Activated T-helper 2 cell treated with anti-CD3 and anti-CD28 coated beads, Interferon-gamma antibody, Interleukin-2, Interleukin-4, amounts not matched to agents 10 μg/mL and 5 μg/mL and 100 μg/mL, durations not matched to agents 14 hours and 24 hours and 36 hours (primary cell): ENCODE results near the gene ARFGAP2. TPM values are rescaled to one million over a fixed set of nuclear protein-coding genes. Genes with fewer than 3 reads are reported as not detected.
A peak's percentile ranks its signal among the peaks of the same experiment; 100 is the strongest.

ENCODE experiments used
- DNase-seq: peaks from one replicate; pipeline ENCODE4 v3.0.0; 2021; ENCODE audit warnings: low spot score
- H3K27ac Mint-ChIP-seq: one replicate; pipeline ENCODE4 v1.8.0; 2021; ENCODE audit warnings: mixed read lengths
- H3K27me3 Mint-ChIP-seq: one replicate; pipeline ENCODE4 v1.8.0; 2021; ENCODE audit warnings: low read depth, mixed read lengths
- H3K36me3 Mint-ChIP-seq: one replicate; pipeline ENCODE4 v1.8.0; 2021; ENCODE audit warnings: low read depth, mixed read lengths
- H3K4me1 Mint-ChIP-seq: one replicate; pipeline ENCODE4 v1.8.0; 2021; ENCODE audit warnings: low read depth, mixed read lengths
- H3K4me3 Mint-ChIP-seq: one replicate; pipeline ENCODE4 v1.8.0; 2021; ENCODE audit warnings: low read depth, mild to moderate bottlenecking, moderate library complexity, mixed read lengths
- H3K9me3 Mint-ChIP-seq: one replicate; pipeline ENCODE4 v1.8.0; 2021; ENCODE audit warnings: mixed read lengths
- intact Hi-C: fragments of 100-400 bp; cut with micrococcal nuclease; formaldehyde crosslinking; loops from one replicate; pipeline ENCODE4 v1.15.1; 2023
- total RNA-seq: library from RNA; stranded (reverse); gene quantifications from 2 replicates; pipeline ENCODE4 v1.2.3, GENCODE V29; 2022

ARFGAP2 gene
- total RNA-seq, 1 donor from 2014 or later, result 98.6 TPM

- Mint-ChIP-seq H3K36me3 (peaks cover 31% of the 10 kb centered on the region), H3K4me3 (peak overlapping the region; percentile 97), H3K4me1 (peaks cover 24% of the 10 kb centered on the region), H3K27ac (peak overlapping the region; percentile 100), H3K9me3 (no peaks in the 10 kb centered on the region), H3K27me3 (no peaks in the 10 kb centered on the region)
- intact Hi-C loops, result loop anchor here (1.0 to 5.0 kb wide), 5 partner anchors 37 to 249 kb away; partner anchors contain the start of genes ACP2, DDB2, PSMC3 and SLC39A13
- peak; percentile 66 for DNase-seq
Measured at GRCh38 chr11:47177229-47177845, 658 bp upstream of the ARFGAP2 start.

GRCh38 chr11:47175746-47176327 is 842 bp downstream of the ARFGAP2 start:
- Mint-ChIP-seq H3K27ac (peak overlapping the region; percentile 98), H3K27me3 (no peaks in the 10 kb centered on the region), H3K4me1 (peaks cover 28% of the 10 kb centered on the region), H3K4me3 (peak overlapping the region; percentile 96), H3K36me3 (peaks cover 45% of the 10 kb centered on the region), H3K9me3 (no peaks in the 10 kb centered on the region)
- DNase-seq, result no peak
- intact Hi-C loops, result loop anchor here (5.0 kb wide), 1 partner anchor 231 kb away; the partner anchor contains the start of gene SLC39A13

- Mint-ChIP-seq H3K4me1 (peaks cover 25% of the 10 kb centered on the region), H3K4me3 (no peak overlapping the region), H3K27me3 (no peaks in the 10 kb centered on the region), H3K27ac (no peak overlapping the region), H3K9me3 (no peaks in the 10 kb centered on the region), H3K36me3 (peaks cover 56% of the 10 kb centered on the region)
- no peak for DNase-seq
- intact Hi-C loops, result no loop called here
Measured at GRCh38 chr11:47172740-47173336, 3.8 kb downstream of the ARFGAP2 start.

- no peaks in the 10 kb centered on the region for H3K27me3 Mint-ChIP-seq
- H3K4me1 Mint-ChIP-seq, result peaks cover 17% of the 10 kb centered on the region
- no peak overlapping the region for H3K27ac Mint-ChIP-seq
- no peak overlapping the region for H3K4me3 Mint-ChIP-seq
- peaks cover 59% of the 10 kb centered on the region for H3K36me3 Mint-ChIP-seq
- DNase-seq, result no peak
- no peaks in the 10 kb centered on the region for H3K9me3 Mint-ChIP-seq
- intact Hi-C loops, result no loop called here
Measured at GRCh38 chr11:47171856-47172255, 4.8 kb downstream of the ARFGAP2 start.

- no peaks in the 10 kb centered on the region for H3K27me3 Mint-ChIP-seq
- H3K27ac Mint-ChIP-seq, result no peak overlapping the region
- H3K9me3 Mint-ChIP-seq, result no peaks in the 10 kb centered on the region
- DNase-seq, result no peak
- intact Hi-C loops, result no loop called here
- peaks cover 65% of the 10 kb centered on the region for H3K36me3 Mint-ChIP-seq
- peaks cover 17% of the 10 kb centered on the region for H3K4me1 Mint-ChIP-seq
- no peak overlapping the region for H3K4me3 Mint-ChIP-seq
Measured at GRCh38 chr11:47171061-47171838, 5.4 kb downstream of the ARFGAP2 start.

- Mint-ChIP-seq H3K36me3 (peaks cover 51% of the 10 kb centered on the region), H3K9me3 (no peaks in the 10 kb centered on the region), H3K4me3 (no peak overlapping the region), H3K27me3 (no peaks in the 10 kb centered on the region), H3K4me1 (no peaks in the 10 kb centered on the region), H3K27ac (no peak overlapping the region)
- no peak for DNase-seq
- intact Hi-C loops, result no loop called here
Measured at GRCh38 chr11:47166368-47166767, 10.3 kb downstream of the ARFGAP2 start.

GRCh38 chr11:47165253-47165840 is 11.3 kb downstream of the ARFGAP2 start:
- Mint-ChIP-seq H3K27me3 (no peaks in the 10 kb centered on the region), H3K4me1 (no peaks in the 10 kb centered on the region), H3K36me3 (peaks cover 42% of the 10 kb centered on the region), H3K27ac (no peak overlapping the region), H3K4me3 (no peak overlapping the region), H3K9me3 (no peaks in the 10 kb centered on the region)
- no peak for DNase-seq
- intact Hi-C loops, result no loop called here

GRCh38 chr11:47164321-47164720 is 12.4 kb downstream of the ARFGAP2 start:
- H3K4me3 Mint-ChIP-seq, result no peak overlapping the region
- intact Hi-C loops, result no loop called here
- peaks cover 42% of the 10 kb centered on the region for H3K36me3 Mint-ChIP-seq
- DNase-seq, result no peak
- H3K27me3 Mint-ChIP-seq, result no peaks in the 10 kb centered on the region
- H3K27ac Mint-ChIP-seq, result no peak overlapping the region
- H3K9me3 Mint-ChIP-seq, result no peaks in the 10 kb centered on the region
- H3K4me1 Mint-ChIP-seq, result no peaks in the 10 kb centered on the region

GRCh38 chr11:47163898-47164297 is 12.8 kb downstream of the ARFGAP2 start:
- no peaks in the 10 kb centered on the region for H3K27me3 Mint-ChIP-seq
- H3K27ac Mint-ChIP-seq, result no peak overlapping the region
- H3K36me3 Mint-ChIP-seq, result peaks cover 42% of the 10 kb centered on the region
- H3K4me3 Mint-ChIP-seq, result no peak overlapping the region
- no peaks in the 10 kb centered on the region for H3K4me1 Mint-ChIP-seq
- DNase-seq, result no peak
- intact Hi-C loops, result no loop called here
- no peaks in the 10 kb centered on the region for H3K9me3 Mint-ChIP-seq

- Mint-ChIP-seq H3K36me3 (peaks cover 38% of the 10 kb centered on the region), H3K27ac (no peak overlapping the region), H3K4me1 (no peaks in the 10 kb centered on the region), H3K4me3 (no peak overlapping the region), H3K9me3 (no peaks in the 10 kb centered on the region), H3K27me3 (no peaks in the 10 kb centered on the region)
- intact Hi-C loops, result no loop called here
- no peak for DNase-seq
Measured at GRCh38 chr11:47163193-47163592, 13.5 kb downstream of the ARFGAP2 start.

- intact Hi-C loops, result no loop called here
- Mint-ChIP-seq H3K36me3 (peaks cover 33% of the 10 kb centered on the region), H3K4me1 (no peaks in the 10 kb centered on the region), H3K9me3 (no peaks in the 10 kb centered on the region), H3K4me3 (no peak overlapping the region), H3K27ac (no peak overlapping the region), H3K27me3 (no peaks in the 10 kb centered on the region)
- DNase-seq, result no peak
Measured at GRCh38 chr11:47162426-47162825, 14.3 kb downstream of the ARFGAP2 start.

- intact Hi-C loops, result no loop called here
- Mint-ChIP-seq H3K27ac (no peak overlapping the region), H3K9me3 (no peaks in the 10 kb centered on the region), H3K4me1 (no peaks in the 10 kb centered on the region), H3K36me3 (peaks cover 29% of the 10 kb centered on the region), H3K4me3 (no peak overlapping the region), H3K27me3 (no peaks in the 10 kb centered on the region)
- no peak for DNase-seq
Measured at GRCh38 chr11:47161890-47162289, 14.8 kb downstream of the ARFGAP2 start.
